ENCODE data around the gene ATP4B. TPM values are rescaled to one million over a fixed set of nuclear protein-coding genes. Genes with fewer than 3 reads are reported as not detected.

ATP4B gene
- total and polyA plus RNA-seq, 2 experiments from 2014 or later = not detected

DNA sequence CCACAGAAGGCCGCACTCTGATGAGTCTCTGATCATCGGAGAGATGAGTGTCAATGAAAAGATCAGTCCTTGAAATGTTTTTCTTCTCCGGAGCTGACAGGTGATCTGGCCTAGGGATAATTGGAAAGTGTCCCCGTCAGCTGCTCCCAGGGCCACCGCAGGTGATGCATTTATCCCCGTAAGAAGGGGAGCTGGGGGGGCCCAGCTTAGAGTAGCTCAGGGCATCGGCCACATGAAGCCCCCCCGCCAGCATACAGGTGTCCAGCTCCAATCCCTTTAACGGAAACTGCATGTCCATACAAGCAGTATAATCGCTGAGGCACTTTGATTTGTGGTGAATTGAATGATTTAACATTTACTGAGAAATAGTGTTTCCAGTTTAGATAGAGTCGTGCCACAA lies 27.7 kb downstream of the ATP4B start:
- Histone ChIP-seq H3K9me3 (ENCODE audit: low read depth) (no peaks in the 10 kb centered on the region), H3K79me2 (ENCODE audit: insufficient read depth) (peaks cover 71% of the 10 kb centered on the region), H3K27ac (no peak overlapping the region), H2AFZ (no peak overlapping the region), H4K20me1 (ENCODE audit: insufficient read depth) (0 out of 2 replicates have a peak, but pooled peaks cover 4% of the 10 kb centered on the region), H3K4me1 (ENCODE audit: insufficient read depth) (peaks cover 9% of the 10 kb centered on the region), H3K36me3 (ENCODE audit: low read depth) (peaks cover 8% of the 10 kb centered on the region; the same call in 1 of the 2 replicates), H3K9me2 (ENCODE audit: insufficient read depth) (no peaks in the 10 kb centered on the region), H3K27me3 (replicated peaks; ENCODE audit: insufficient read depth) (no peaks in the 10 kb centered on the region), H3K9ac (no peak overlapping the region), H3F3A (ENCODE audit: insufficient read depth) (0 out of 2 replicates have a peak, but pooled peaks cover 6% of the 10 kb centered on the region), H3K4me2 (ENCODE audit: unreplicated experiment) (no peak overlapping the region), H3K4me3 (no peak overlapping the region)
- TF ChIP-seq EZH2phosphoT487 (IDR thresholded peaks at IDR 0.05; ENCODE audit: insufficient read depth, low read depth) (no peak), EZH2 (IDR thresholded peaks at IDR 0.05; ENCODE audit: insufficient read depth, poor library complexity, severe bottlenecking) (no peak)
- 93 to 95% methylated on average over 11 of the region's 11 CpGs for WGBS, 2 experiments (ENCODE audit: low coverage in 1 of 2, low lambda C conversion rate in 2 of 2, missing lambda C conversion rate in 2 of 2)
- no peak for DNase-seq
- in situ Hi-C loops (cut with MboI) = no loop called here

DNA sequence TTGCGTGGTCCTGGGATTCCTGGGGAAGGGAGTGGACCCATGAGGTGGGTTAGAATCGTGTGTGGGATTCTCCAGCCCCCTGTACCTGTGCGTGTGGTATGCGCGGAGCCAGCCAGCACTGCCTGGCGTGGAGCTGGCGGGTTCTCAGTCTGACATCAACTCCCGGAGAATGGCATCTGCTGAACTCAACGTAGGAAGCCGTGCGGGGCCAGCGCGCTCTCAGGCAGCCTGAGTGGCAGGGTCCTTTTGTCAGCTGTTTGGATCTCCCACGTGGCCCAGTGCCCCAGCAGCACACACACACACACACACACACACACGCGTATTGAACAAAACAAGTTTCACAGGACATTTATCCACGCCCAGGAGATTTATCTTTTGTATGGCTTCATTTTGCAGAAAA lies 28.1 kb downstream of the ATP4B start:
- H4K20me1 ChIP-seq (ENCODE audit: insufficient read depth) = peaks cover 8% of the 10 kb centered on the region; the same call in 1 of the 2 replicates
- peaks cover 10% of the 10 kb centered on the region; the same call in 1 of the 2 replicates for H3F3A ChIP-seq (ENCODE audit: insufficient read depth)
- peaks cover 9% of the 10 kb centered on the region for H3K4me1 ChIP-seq (ENCODE audit: insufficient read depth)
- H3K4me3 ChIP-seq = no peak overlapping the region
- 94 to 95% methylated on average over 17 of the region's 17 CpGs for WGBS, 2 experiments (ENCODE audit: low coverage in 1 of 2, low lambda C conversion rate in 2 of 2, missing lambda C conversion rate in 2 of 2)
- no peak for TF ChIP-seq EZH2 (IDR thresholded peaks at IDR 0.05; ENCODE audit: insufficient read depth, poor library complexity, severe bottlenecking)
- no peak for TF ChIP-seq EZH2phosphoT487 (IDR thresholded peaks at IDR 0.05; ENCODE audit: insufficient read depth, low read depth)
- no peaks in the 10 kb centered on the region for H3K9me3 ChIP-seq (ENCODE audit: low read depth)
- no peak overlapping the region for H3K27ac ChIP-seq
- H3K9ac ChIP-seq = no peak overlapping the region
- no peak overlapping the region for H2AFZ ChIP-seq
- no peak overlapping the region for H3K4me2 ChIP-seq (ENCODE audit: unreplicated experiment)
- no peaks in the 10 kb centered on the region for H3K9me2 ChIP-seq (ENCODE audit: insufficient read depth)
- H3K79me2 ChIP-seq (ENCODE audit: insufficient read depth) = peaks cover 75% of the 10 kb centered on the region
- no peak for DNase-seq
- no peaks in the 10 kb centered on the region for H3K27me3 ChIP-seq (replicated peaks; ENCODE audit: insufficient read depth)
- in situ Hi-C loops (cut with MboI) = no loop called here
- H3K36me3 ChIP-seq (ENCODE audit: low read depth) = peaks cover 8% of the 10 kb centered on the region; the same call in 1 of the 2 replicates

DNA sequence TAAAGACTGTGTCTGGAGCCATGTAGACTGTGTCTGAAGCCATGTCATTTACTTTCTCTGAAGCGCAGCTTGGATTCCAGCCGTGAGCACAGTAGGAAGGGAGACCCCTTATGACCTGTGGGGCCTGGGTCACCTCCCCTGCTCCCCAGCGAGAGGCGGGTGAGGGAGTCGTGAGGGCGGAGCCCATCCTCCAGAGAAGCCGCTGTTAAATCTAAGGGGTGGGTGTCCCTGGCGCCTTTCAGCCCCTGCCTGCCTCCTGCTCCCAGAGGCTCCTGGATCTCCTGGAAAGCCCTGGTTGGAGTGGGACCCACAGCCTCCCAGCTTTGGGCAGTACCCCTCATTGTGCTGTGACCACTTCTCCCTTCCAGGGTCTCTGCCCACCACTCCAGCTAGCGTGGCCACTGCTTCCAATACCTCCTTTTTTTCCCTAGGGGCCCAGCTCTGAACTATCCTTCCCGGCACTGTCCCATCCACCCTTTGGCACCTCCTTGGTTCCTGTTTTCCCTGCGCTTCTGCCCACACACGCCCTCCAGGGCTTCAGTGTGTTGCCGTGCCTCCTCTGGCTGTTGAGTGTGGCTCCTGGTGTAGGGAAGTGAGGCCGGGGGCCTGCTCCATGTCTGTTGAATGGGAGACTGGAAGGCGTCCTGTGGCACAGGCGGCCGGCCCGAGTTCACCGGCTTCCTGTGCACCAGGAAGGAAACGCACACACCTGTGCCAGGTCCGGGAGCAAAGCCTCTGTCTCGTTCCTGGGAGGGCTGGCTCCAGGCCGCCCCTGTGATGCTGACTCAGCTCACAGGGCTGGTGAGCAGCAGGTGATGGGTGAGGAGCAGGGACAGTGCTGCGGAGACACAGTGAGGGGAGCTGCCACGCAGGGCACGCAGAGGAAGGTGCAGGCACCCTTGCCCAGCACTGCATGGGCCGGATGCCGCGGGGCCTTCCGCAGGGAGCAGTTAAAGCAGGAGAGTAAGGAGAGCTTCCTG lies 29.4 kb downstream of the ATP4B start:
- in situ Hi-C loops (cut with MboI) = no loop called here
- H3F3A ChIP-seq (ENCODE audit: insufficient read depth) = peaks cover 19% of the 10 kb centered on the region
- H3K4me2 ChIP-seq (ENCODE audit: unreplicated experiment) = no peak overlapping the region
- WGBS, 2 experiments (ENCODE audit: low coverage in 1 of 2, low lambda C conversion rate in 2 of 2, missing lambda C conversion rate in 2 of 2) = 90 to 93% methylated on average over 29 to 30 of the region's 30 CpGs
- H3K79me2 ChIP-seq (ENCODE audit: insufficient read depth) = peaks cover 83% of the 10 kb centered on the region
- DNase-seq = no peak
- no peaks in the 10 kb centered on the region; the same call in 1 of the 2 replicates for H3K36me3 ChIP-seq (ENCODE audit: low read depth)
- no peaks in the 10 kb centered on the region for H3K27me3 ChIP-seq (replicated peaks; ENCODE audit: insufficient read depth)
- no peak overlapping the region for H2AFZ ChIP-seq
- no peaks in the 10 kb centered on the region for H3K9me2 ChIP-seq (ENCODE audit: insufficient read depth)
- no peak overlapping the region for H3K9ac ChIP-seq
- peaks cover 9% of the 10 kb centered on the region for H3K4me1 ChIP-seq (ENCODE audit: insufficient read depth)
- no peaks in the 10 kb centered on the region for H3K9me3 ChIP-seq (ENCODE audit: low read depth)
- H3K27ac ChIP-seq = no peak overlapping the region
- TF ChIP-seq EZH2 (IDR thresholded peaks at IDR 0.05; ENCODE audit: insufficient read depth, poor library complexity, severe bottlenecking) (no peak), EZH2phosphoT487 (IDR thresholded peaks at IDR 0.05; ENCODE audit: insufficient read depth, low read depth) (no peak)
- peaks cover 10% of the 10 kb centered on the region; the same call in 1 of the 2 replicates for H4K20me1 ChIP-seq (ENCODE audit: insufficient read depth)
- no peak overlapping the region for H3K4me3 ChIP-seq

DNA sequence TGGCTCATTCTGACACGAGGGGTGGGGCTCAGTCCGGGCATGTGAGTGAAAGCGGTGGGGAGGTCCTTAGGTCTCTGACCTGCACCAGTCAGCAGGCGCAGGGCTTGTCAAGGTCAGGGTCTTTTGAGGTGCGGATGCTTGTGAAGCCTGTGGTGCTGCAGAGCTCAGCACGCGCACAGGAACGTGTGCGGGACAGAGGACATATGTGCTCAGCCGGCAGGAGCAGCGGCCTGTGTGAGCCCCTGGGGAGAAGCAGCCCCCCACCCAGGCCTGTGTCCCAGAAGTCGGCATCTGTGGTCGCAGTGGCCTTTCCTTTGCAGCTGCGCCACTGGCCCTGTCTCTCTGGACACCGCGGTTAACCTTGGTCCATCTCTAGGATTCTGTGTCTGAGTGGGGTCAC lies 30.9 kb downstream of the ATP4B start:
- H4K20me1 ChIP-seq (ENCODE audit: insufficient read depth) = peaks cover 10% of the 10 kb centered on the region; the same call in 1 of the 2 replicates
- H3K4me3 ChIP-seq = no peak overlapping the region
- TF ChIP-seq EZH2phosphoT487 (IDR thresholded peaks at IDR 0.05; ENCODE audit: insufficient read depth, low read depth) = no peak
- TF ChIP-seq EZH2 (IDR thresholded peaks at IDR 0.05; ENCODE audit: insufficient read depth, poor library complexity, severe bottlenecking) = no peak
- no peak overlapping the region for H3K4me2 ChIP-seq (ENCODE audit: unreplicated experiment)
- peaks cover 74% of the 10 kb centered on the region for H3K79me2 ChIP-seq (ENCODE audit: insufficient read depth)
- no peaks in the 10 kb centered on the region for H3K36me3 ChIP-seq (ENCODE audit: low read depth)
- H3F3A ChIP-seq (ENCODE audit: insufficient read depth) = peaks cover 19% of the 10 kb centered on the region
- DNase-seq = no peak
- in situ Hi-C loops (cut with MboI) = no loop called here
- 91 to 95% methylated on average over 16 of the region's 16 CpGs for WGBS, 2 experiments (ENCODE audit: low coverage in 1 of 2, low lambda C conversion rate in 2 of 2, missing lambda C conversion rate in 2 of 2)
- no peaks in the 10 kb centered on the region for H3K9me3 ChIP-seq (ENCODE audit: low read depth)
- peaks cover 9% of the 10 kb centered on the region for H3K4me1 ChIP-seq (ENCODE audit: insufficient read depth)
- H3K9ac ChIP-seq = no peak overlapping the region
- H3K27ac ChIP-seq = no peak overlapping the region
- no peaks in the 10 kb centered on the region for H3K27me3 ChIP-seq (replicated peaks; ENCODE audit: insufficient read depth)
- H2AFZ ChIP-seq = no peak overlapping the region
- H3K9me2 ChIP-seq (ENCODE audit: insufficient read depth) = no peaks in the 10 kb centered on the region

All from GM23248 (cell line).